Adipocyte (in vitro differentiated cells): ENCODE results near the gene RBM39.
"Not testable (repeated sequence)": the region's sequence is repeated elsewhere in the genome, so short reads cannot be mapped to it uniquely, and the experiment has no call there.

ENCODE experiments used
- DNase-seq: peaks from one replicate; pipeline ENCODE4 v3.0.0-alpha.2; 2015; ENCODE audit warnings: low read depth
- H3K27me3 ChIP-seq: replicated peaks from 2 replicates; pipeline ENCODE4 v1.7.0; 2013; ENCODE audit warnings: mild to moderate bottlenecking, low read length, moderate library complexity; ENCODE audit not compliant: control insufficient read depth, insufficient read depth
- H3K36me3 ChIP-seq: 2 replicates; pipeline ENCODE4 v1.7.0; 2013; ENCODE audit warnings: low read length, mild to moderate bottlenecking, moderate library complexity; ENCODE audit not compliant: control insufficient read depth, insufficient read depth, severe bottlenecking
- H3K4me1 ChIP-seq: 2 replicates; pipeline ENCODE4 v1.7.0; 2013; ENCODE audit warnings: mild to moderate bottlenecking, low read length, moderate library complexity; ENCODE audit not compliant: control insufficient read depth, insufficient read depth
- H3K4me3 ChIP-seq: 2 replicates; pipeline ENCODE4 v1.7.0; 2013; ENCODE audit warnings: mild to moderate bottlenecking, low read length, moderate library complexity
- H3K9ac ChIP-seq: 2 replicates; pipeline ENCODE4 v1.7.0; 2013; ENCODE audit warnings: mild to moderate bottlenecking, low read length, moderate library complexity
- H3K9me3 ChIP-seq: 2 replicates; pipeline ENCODE4 v1.7.0; 2013; ENCODE audit warnings: mild to moderate bottlenecking, low read length, moderate library complexity; ENCODE audit not compliant: control insufficient read depth

Gene RBM39

GRCh38 chr20:35741892-35742740, at the start of gene RBM39:
Gene RBM39 (minus strand): TSS chr20:35742260. CDS start chr20:35740874, 1,386 bp downstream.
- Histone ChIP-seq H3K9ac (peak within 1 kb of the TSS; percentile 100), H3K9me3 (no peaks in the 10 kb centered on the region), H3K27me3 (no peaks in the 10 kb centered on the region), H3K36me3 (peaks cover 36% of the 10 kb centered on the region), H3K4me3 (peak within 1 kb of the TSS; percentile 95), H3K4me1 (peaks cover 34% of the 10 kb centered on the region)
- DNase-seq = peak; percentile 100

- no peaks in the 10 kb centered on the region for H3K9me3 ChIP-seq
- DNase-seq = peak; percentile 91
- peaks cover 16% of the 10 kb centered on the region for H3K4me1 ChIP-seq
- H3K4me3 ChIP-seq = no peak overlapping the region
- H3K9ac ChIP-seq = no peak overlapping the region
- no peaks in the 10 kb centered on the region for H3K27me3 ChIP-seq
- H3K36me3 ChIP-seq = no peaks in the 10 kb centered on the region
These were observed 49.8 kb upstream of the RBM39 start for GRCh38 chr20:35791821-35792220.

- no peak for DNase-seq
- no peak overlapping the region for H3K4me3 ChIP-seq
- H3K9me3 ChIP-seq = no peaks in the 10 kb centered on the region
- peaks cover 16% of the 10 kb centered on the region for H3K4me1 ChIP-seq
- no peaks in the 10 kb centered on the region for H3K36me3 ChIP-seq
- H3K9ac ChIP-seq = no peak overlapping the region
- H3K27me3 ChIP-seq = no peaks in the 10 kb centered on the region
These were observed 49.0 kb upstream of the RBM39 start for GRCh38 chr20:35791097-35791496.

- H3K4me1 ChIP-seq = peaks cover 16% of the 10 kb centered on the region
- no peak for DNase-seq
- H3K9ac ChIP-seq = no peak overlapping the region
- H3K9me3 ChIP-seq = no peaks in the 10 kb centered on the region
- H3K4me3 ChIP-seq = no peak overlapping the region
- H3K36me3 ChIP-seq = no peaks in the 10 kb centered on the region
- H3K27me3 ChIP-seq = no peaks in the 10 kb centered on the region
These were observed 46.7 kb upstream of the RBM39 start for GRCh38 chr20:35788796-35789195.

- not testable (repeated sequence) for DNase-seq, H3K36me3 ChIP-seq, H3K4me3 ChIP-seq, H3K9me3 ChIP-seq, H3K9ac ChIP-seq, H3K27me3 ChIP-seq
- H3K4me1 ChIP-seq = peaks cover 13% of the 10 kb centered on the region
These were observed 43.5 kb upstream of the RBM39 start for GRCh38 chr20:35785541-35785940.

- H3K36me3 ChIP-seq, H3K27me3 ChIP-seq, H3K4me3 ChIP-seq, DNase-seq, H3K9ac ChIP-seq, H3K9me3 ChIP-seq: not testable (repeated sequence)
- H3K4me1 ChIP-seq = peaks cover 13% of the 10 kb centered on the region
These were observed 41.8 kb upstream of the RBM39 start for GRCh38 chr20:35783811-35784210.

- no peaks in the 10 kb centered on the region for H3K27me3 ChIP-seq
- no peak overlapping the region for H3K4me3 ChIP-seq
- DNase-seq = peak; percentile 61
- H3K9me3 ChIP-seq = no peaks in the 10 kb centered on the region
- peaks cover 24% of the 10 kb centered on the region for H3K4me1 ChIP-seq
- H3K36me3 ChIP-seq = peaks cover 8% of the 10 kb centered on the region
- H3K9ac ChIP-seq = no peak overlapping the region
These were observed 34.5 kb upstream of the RBM39 start for GRCh38 chr20:35776513-35777101.

- DNase-seq = no peak
- no peak overlapping the region for H3K4me3 ChIP-seq
- no peaks in the 10 kb centered on the region for H3K27me3 ChIP-seq
- H3K9ac ChIP-seq = no peak overlapping the region
- H3K9me3 ChIP-seq = no peaks in the 10 kb centered on the region
- H3K36me3 ChIP-seq = peaks cover 8% of the 10 kb centered on the region
- peaks cover 30% of the 10 kb centered on the region for H3K4me1 ChIP-seq
These were observed 32.3 kb upstream of the RBM39 start for GRCh38 chr20:35774391-35774790.

- H3K4me3 ChIP-seq = peak overlapping the region; percentile 91
- peaks cover 40% of the 10 kb centered on the region for H3K4me1 ChIP-seq
- H3K36me3 ChIP-seq = peaks cover 8% of the 10 kb centered on the region
- H3K9ac ChIP-seq = peak overlapping the region; percentile 93
- DNase-seq = peak; percentile 25
- H3K9me3 ChIP-seq = no peaks in the 10 kb centered on the region
- H3K27me3 ChIP-seq = no peaks in the 10 kb centered on the region
These were observed 31.2 kb upstream of the RBM39 start for GRCh38 chr20:35773154-35773751.

- H3K9me3 ChIP-seq = no peaks in the 10 kb centered on the region
- DNase-seq = peak; percentile 30
These were observed 30.6 kb upstream of the RBM39 start for GRCh38 chr20:35772563-35773058.

More at GRCh38 chr20:35772563-35773058, 30.6 kb upstream of the RBM39 start:
- Histone ChIP-seq H3K27me3 (no peaks in the 10 kb centered on the region), H3K4me1 (peaks cover 46% of the 10 kb centered on the region), H3K9ac (peak overlapping the region; percentile 93), H3K36me3 (peaks cover 8% of the 10 kb centered on the region), H3K4me3 (peak overlapping the region; percentile 91)
